ENCODE results near the gene LGALS16. TPM values are rescaled to one million over a fixed set of nuclear protein-coding genes. Genes with fewer than 3 reads are reported as not detected.
A peak's percentile ranks its signal among the peaks of the same experiment; 100 is the strongest.

Gene LGALS16
- polyA plus RNA-seq, 2 of the 4 experiments (the other 2 are of a cell fraction): not detected

DNA sequence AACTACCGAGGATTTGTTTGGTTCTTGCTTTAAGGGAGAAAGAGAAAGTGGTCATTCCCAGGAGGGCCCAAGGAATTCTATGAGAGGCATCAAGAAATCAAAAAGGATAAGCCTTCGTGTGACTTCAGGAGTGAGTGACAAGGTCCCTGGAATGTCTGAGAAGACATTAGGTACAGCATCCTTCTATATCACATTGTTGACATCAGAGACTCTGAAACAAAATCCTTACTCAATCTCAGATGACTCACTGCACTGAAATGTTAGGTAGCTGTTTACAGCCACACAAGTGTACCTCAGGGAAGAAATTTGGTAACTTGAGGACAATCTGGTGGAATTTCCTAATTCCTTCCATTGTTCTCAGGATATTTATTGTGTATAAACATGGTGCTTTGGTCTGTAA lies 40.7 kb downstream of the LGALS16 start:
- Histone ChIP-seq H3K4me2 (no peak overlapping the region), H3K4me3 (no peak overlapping the region), H3K4me1 (no peaks in the 10 kb centered on the region; the same call in 2 of the 3 replicates), H3K9me3 (no peaks in the 10 kb centered on the region), H3K27ac (no peak overlapping the region)
- CTCF ChIA-PET: no interaction called here
- WGBS (ENCODE audit: missing lambda C conversion rate): 2% methylated on average over 2 of the region's 2 CpGs
- FAIRE-seq (no peak), ATAC-seq (no peak; a peak in 2 of 6 replicates), DNase-seq (ENCODE audit: low read depth in 1 of 2, low spot score in 1 of 2) (no peak)
- POLR2A ChIA-PET: no interaction called here
- peak; percentile 25; the same call in 1 of the 2 replicates for TF ChIP-seq FOSL2 (IDR thresholded peaks at IDR 0.05)
- TF ChIP-seq FOSL2 (CRISPR knock-in tag; IDR thresholded peaks at IDR 0.05): peak; percentile 54
- TF ChIP-seq GATA3 (IDR thresholded peaks at IDR 0.05; ENCODE audit: borderline replicate concordance): no peak
- TF ChIP-seq CEBPB (IDR thresholded peaks at IDR 0.05): peak; percentile 29 to 41; a peak in 2 of 4 replicates

- FAIRE-seq (no peak), DNase-seq (ENCODE audit: low read depth in 1 of 2, low spot score in 1 of 2) (no peak), ATAC-seq (no peak)
- Histone ChIP-seq H3K27ac (no peak overlapping the region), H3K4me2 (no peak overlapping the region), H3K4me1 (no peaks in the 10 kb centered on the region; the same call in 2 of the 3 replicates), H3K9me3 (no peaks in the 10 kb centered on the region), H3K4me3 (no peak overlapping the region)
- TF ChIP-seq, protein P1, sequence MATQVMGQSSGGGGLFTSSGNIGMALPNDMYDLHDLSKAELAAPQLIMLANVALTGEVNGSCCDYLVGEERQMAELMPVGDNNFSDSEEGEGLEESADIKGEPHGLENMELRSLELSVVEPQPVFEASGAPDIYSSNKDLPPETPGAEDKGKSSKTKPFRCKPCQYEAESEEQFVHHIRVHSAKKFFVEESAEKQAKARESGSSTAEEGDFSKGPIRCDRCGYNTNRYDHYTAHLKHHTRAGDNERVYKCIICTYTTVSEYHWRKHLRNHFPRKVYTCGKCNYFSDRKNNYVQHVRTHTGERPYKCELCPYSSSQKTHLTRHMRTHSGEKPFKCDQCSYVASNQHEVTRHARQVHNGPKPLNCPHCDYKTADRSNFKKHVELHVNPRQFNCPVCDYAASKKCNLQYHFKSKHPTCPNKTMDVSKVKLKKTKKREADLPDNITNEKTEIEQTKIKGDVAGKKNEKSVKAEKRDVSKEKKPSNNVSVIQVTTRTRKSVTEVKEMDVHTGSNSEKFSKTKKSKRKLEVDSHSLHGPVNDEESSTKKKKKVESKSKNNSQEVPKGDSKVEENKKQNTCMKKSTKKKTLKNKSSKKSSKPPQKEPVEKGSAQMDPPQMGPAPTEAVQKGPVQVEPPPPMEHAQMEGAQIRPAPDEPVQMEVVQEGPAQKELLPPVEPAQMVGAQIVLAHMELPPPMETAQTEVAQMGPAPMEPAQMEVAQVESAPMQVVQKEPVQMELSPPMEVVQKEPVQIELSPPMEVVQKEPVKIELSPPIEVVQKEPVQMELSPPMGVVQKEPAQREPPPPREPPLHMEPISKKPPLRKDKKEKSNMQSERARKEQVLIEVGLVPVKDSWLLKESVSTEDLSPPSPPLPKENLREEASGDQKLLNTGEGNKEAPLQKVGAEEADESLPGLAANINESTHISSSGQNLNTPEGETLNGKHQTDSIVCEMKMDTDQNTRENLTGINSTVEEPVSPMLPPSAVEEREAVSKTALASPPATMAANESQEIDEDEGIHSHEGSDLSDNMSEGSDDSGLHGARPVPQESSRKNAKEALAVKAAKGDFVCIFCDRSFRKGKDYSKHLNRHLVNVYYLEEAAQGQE (IDR thresholded peaks at IDR 0.05): no peak
- TF ChIP-seq ATOH8 (CRISPR knock-in tag; IDR thresholded peaks at IDR 0.05; ENCODE audit: low read depth) (no peak), CHD4 (IDR thresholded peaks at IDR 0.05; ENCODE audit: borderline replicate concordance) (no peak), EHMT2 (IDR thresholded peaks at IDR 0.05; ENCODE audit: low read depth) (no peak), HOXB5 (CRISPR knock-in tag; IDR thresholded peaks at IDR 0.05) (no peak), KDM5A (IDR thresholded peaks at IDR 0.05) (no peak), POLR2AphosphoS2 (conservative IDR thresholded peaks at IDR 0.05; ENCODE audit: low read length) (no peak), CBX8 (IDR thresholded peaks at IDR 0.05) (no peak), JUNB (IDR thresholded peaks at IDR 0.05) (no peak), TP53 (CRISPR knock-in tag; IDR thresholded peaks at IDR 0.05) (no peak), EHF (CRISPR knock-in tag; IDR thresholded peaks at IDR 0.05) (no peak)
- TF ChIP-seq, protein P2, sequence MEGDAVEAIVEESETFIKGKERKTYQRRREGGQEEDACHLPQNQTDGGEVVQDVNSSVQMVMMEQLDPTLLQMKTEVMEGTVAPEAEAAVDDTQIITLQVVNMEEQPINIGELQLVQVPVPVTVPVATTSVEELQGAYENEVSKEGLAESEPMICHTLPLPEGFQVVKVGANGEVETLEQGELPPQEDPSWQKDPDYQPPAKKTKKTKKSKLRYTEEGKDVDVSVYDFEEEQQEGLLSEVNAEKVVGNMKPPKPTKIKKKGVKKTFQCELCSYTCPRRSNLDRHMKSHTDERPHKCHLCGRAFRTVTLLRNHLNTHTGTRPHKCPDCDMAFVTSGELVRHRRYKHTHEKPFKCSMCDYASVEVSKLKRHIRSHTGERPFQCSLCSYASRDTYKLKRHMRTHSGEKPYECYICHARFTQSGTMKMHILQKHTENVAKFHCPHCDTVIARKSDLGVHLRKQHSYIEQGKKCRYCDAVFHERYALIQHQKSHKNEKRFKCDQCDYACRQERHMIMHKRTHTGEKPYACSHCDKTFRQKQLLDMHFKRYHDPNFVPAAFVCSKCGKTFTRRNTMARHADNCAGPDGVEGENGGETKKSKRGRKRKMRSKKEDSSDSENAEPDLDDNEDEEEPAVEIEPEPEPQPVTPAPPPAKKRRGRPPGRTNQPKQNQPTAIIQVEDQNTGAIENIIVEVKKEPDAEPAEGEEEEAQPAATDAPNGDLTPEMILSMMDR (IDR thresholded peaks at IDR 0.05): no peak
- TF ChIP-seq, protein P3, sequence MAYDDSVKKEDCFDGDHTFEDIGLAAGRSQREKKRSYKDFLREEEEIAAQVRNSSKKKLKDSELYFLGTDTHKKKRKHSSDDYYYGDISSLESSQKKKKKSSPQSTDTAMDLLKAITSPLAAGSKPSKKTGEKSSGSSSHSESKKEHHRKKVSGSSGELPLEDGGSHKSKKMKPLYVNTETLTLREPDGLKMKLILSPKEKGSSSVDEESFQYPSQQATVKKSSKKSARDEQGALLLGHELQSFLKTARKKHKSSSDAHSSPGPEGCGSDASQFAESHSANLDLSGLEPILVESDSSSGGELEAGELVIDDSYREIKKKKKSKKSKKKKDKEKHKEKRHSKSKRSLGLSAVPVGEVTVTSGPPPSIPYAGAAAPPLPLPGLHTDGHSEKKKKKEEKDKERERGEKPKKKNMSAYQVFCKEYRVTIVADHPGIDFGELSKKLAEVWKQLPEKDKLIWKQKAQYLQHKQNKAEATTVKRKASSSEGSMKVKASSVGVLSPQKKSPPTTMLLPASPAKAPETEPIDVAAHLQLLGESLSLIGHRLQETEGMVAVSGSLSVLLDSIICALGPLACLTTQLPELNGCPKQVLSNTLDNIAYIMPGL (CRISPR knock-in tag; IDR thresholded peaks at IDR 0.05; ENCODE audit: borderline replicate concordance): no peak
- POLR2A ChIA-PET: no interaction called here
- CTCF ChIA-PET: interaction anchor here (0.7 to 3.3 kb wide), 4 partner anchors 147 to 826 kb away, joined by 3 to 17 read pairs (median 4); no protein-coding TSS in a partner anchor
Measured at GRCh38 chr19:39698535-39698934, 42.8 kb downstream of the LGALS16 start.
